Measurements from ENCODE around the gene KCNH1. TPM values are rescaled to one million over a fixed set of nuclear protein-coding genes. Genes with fewer than 3 reads are reported as not detected.

The KCNH1 gene
- total and polyA plus RNA-seq, 9 of the 15 experiments (the other 6 are each of a cell fraction or from before 2014, with no cell fraction given), result not detected

- TF ChIP-seq, protein P1, sequence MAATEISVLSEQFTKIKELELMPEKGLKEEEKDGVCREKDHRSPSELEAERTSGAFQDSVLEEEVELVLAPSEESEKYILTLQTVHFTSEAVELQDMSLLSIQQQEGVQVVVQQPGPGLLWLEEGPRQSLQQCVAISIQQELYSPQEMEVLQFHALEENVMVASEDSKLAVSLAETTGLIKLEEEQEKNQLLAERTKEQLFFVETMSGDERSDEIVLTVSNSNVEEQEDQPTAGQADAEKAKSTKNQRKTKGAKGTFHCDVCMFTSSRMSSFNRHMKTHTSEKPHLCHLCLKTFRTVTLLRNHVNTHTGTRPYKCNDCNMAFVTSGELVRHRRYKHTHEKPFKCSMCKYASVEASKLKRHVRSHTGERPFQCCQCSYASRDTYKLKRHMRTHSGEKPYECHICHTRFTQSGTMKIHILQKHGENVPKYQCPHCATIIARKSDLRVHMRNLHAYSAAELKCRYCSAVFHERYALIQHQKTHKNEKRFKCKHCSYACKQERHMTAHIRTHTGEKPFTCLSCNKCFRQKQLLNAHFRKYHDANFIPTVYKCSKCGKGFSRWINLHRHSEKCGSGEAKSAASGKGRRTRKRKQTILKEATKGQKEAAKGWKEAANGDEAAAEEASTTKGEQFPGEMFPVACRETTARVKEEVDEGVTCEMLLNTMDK (IDR thresholded peaks at IDR 0.05; ENCODE audit: borderline replicate concordance, insufficient read depth, low read depth, low read length, poor library complexity, severe bottlenecking), result peak; percentile 96
- TF ChIP-seq RCOR1 (IDR thresholded peaks at IDR 0.05; ENCODE audit: borderline replicate concordance in 1 of 2, low read depth in 2 of 2, low read length in 2 of 2), result peak in 1 of 2 experiments; percentile 78; a peak in 1 of 4 replicates
Measured at GRCh38 chr1:211133836-211134669, at the start of gene KCNH1 (continued).

DNA sequence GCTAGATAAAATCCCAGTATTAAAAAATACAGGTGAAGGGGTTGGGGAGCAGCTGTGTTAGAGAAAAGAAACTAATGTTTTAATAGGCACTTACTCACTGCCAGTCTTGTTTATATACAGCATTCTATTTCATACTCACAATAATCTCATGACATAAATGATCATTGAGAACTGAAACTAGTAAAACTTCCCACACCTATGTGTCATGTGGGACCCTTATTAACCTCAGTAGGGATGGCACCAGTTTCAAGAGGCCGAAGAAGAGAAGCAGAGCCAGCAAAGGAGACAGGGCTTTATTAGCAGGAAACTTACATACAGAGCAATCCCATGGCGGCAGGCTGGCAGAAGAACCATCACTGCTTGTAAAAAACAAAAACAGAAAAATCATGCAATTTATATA, 48.8 kb upstream of the KCNH1 start:
- Histone ChIP-seq H3K9me3 (replicated peaks; ENCODE audit: control insufficient read depth, insufficient read depth, low read depth, low read length) (no peaks in the 10 kb centered on the region), H3K4me1 (replicated peaks in 1 of 2; ENCODE audit: control insufficient read depth in 2 of 2, insufficient read depth in 2 of 2, low read length in 2 of 2) (no peaks in the 10 kb centered on the region; a peak in 1 of 5 replicates), H4K20me1 (replicated peaks; ENCODE audit: control insufficient read depth, insufficient read depth, low read length) (no peaks in the 10 kb centered on the region), H3K27ac (ENCODE audit: extremely low read depth, low read depth, low read length) (no peak overlapping the region), H3K27me3 (ENCODE audit: control insufficient read depth in 2 of 2, insufficient read depth in 2 of 2, low read length in 2 of 2) (no peaks in the 10 kb centered on the region), H3K9me1 (ENCODE audit: control insufficient read depth, insufficient read depth, low read length) (no peaks in the 10 kb centered on the region), H3K36me3 (ENCODE audit: control insufficient read depth, insufficient read depth, low read length) (no peaks in the 10 kb centered on the region), H3K4me2 (ENCODE audit: insufficient read depth, low read length) (no peak overlapping the region), H3K79me2 (ENCODE audit: control insufficient read depth, insufficient read depth, low read length) (no peaks in the 10 kb centered on the region), H3K4me3 (no peak overlapping the region), H3K9ac (ENCODE audit: insufficient read depth in 1 of 2, low read depth in 2 of 2, low read length in 2 of 2) (no peak overlapping the region), H2AFZ (ENCODE audit: low read depth, low read length) (no peak overlapping the region)
- BruUV-seq (replicated peaks), result no TSS peak
- no peak for DNase-seq (ENCODE audit: extremely low read depth in 1 of 4, low spot score in 3 of 4)
- ATAC-seq, result no peak
- 27% methylated on average over 2 of the region's 2 CpGs for WGBS (ENCODE audit: insufficient coverage, low coverage, missing lambda C conversion rate)
- intact Hi-C loops (cut with micrococcal nuclease), result no loop called here
- in situ Hi-C loops (cut with MboI), result no loop called here
- CTCF ChIA-PET (ENCODE audit: low intra/inter-chr PET ratio), result no interaction called here
- FAIRE-seq, result no peak
- TF ChIP-seq ZSCAN29 (IDR thresholded peaks at IDR 0.05), result no peak
- TF ChIP-seq ZNF583 (CRISPR knock-in tag; IDR thresholded peaks at IDR 0.05), result no peak
- no peak for TF ChIP-seq SMARCE1 (IDR thresholded peaks at IDR 0.05)
- no peak for TF ChIP-seq CREM (IDR thresholded peaks at IDR 0.05; ENCODE audit: low read depth)
- TF ChIP-seq, protein P2, sequence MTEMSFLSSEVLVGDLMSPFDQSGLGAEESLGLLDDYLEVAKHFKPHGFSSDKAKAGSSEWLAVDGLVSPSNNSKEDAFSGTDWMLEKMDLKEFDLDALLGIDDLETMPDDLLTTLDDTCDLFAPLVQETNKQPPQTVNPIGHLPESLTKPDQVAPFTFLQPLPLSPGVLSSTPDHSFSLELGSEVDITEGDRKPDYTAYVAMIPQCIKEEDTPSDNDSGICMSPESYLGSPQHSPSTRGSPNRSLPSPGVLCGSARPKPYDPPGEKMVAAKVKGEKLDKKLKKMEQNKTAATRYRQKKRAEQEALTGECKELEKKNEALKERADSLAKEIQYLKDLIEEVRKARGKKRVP (CRISPR knock-in tag; IDR thresholded peaks at IDR 0.05), result no peak
- TF ChIP-seq RBBP5 (IDR thresholded peaks at IDR 0.05; ENCODE audit: borderline replicate concordance, insufficient read depth, low read length, poor library complexity, severe bottlenecking), result no peak
- TF ChIP-seq ZKSCAN1 (IDR thresholded peaks at IDR 0.05; ENCODE audit: low read depth, low read length), result no peak
- no peak for TF ChIP-seq CBX2 (IDR thresholded peaks at IDR 0.05; ENCODE audit: insufficient read depth, low read length, poor library complexity, severe bottlenecking)
- POLR2A ChIA-PET, result interaction anchor here (0.7 to 0.9 kb wide), 2 partner anchors 13 to 136 kb away, joined by 3 read pairs; no protein-coding TSS in a partner anchor
